K562 (cell line): ENCODE measurements around the gene CHRM4. TPM values are rescaled to one million over a fixed set of nuclear protein-coding genes. Genes with fewer than 3 reads are reported as not detected.

Experiments
- NFYB ChIP-seq: IDR thresholded peaks from 2 replicates; pipeline ENCODE4 v1.6.1; 2011; ENCODE audit warnings: mild to moderate bottlenecking, moderate library complexity; ENCODE audit not compliant: insufficient read length; ENCODE audit errors: extremely low read depth
- PATZ1 ChIP-seq: fragments of 250-450 bp; sonication (Bioruptor Pico); IDR thresholded peaks from 2 replicates; pipeline ENCODE4 v1.5.0; 2020; ENCODE audit warnings: mild to moderate bottlenecking, borderline replicate concordance
- TFAM ChIP-seq: fragments of 250-450 bp; sonication (Bioruptor Pico); conservative IDR thresholded peaks from 2 replicates; pipeline ENCODE4 v1.5.0; 2021; ENCODE audit warnings: mild to moderate bottlenecking, moderate library complexity
- ZNF3 ChIP-seq: fragments of 250-450 bp; sonication (Bioruptor Pico); IDR thresholded peaks from 2 replicates; pipeline ENCODE4 v1.5.0; 2021; ENCODE audit warnings: mild to moderate bottlenecking, moderate library complexity
- ZNF76 ChIP-seq: fragments of 250-450 bp; sonication (Bioruptor Pico); IDR thresholded peaks from 2 replicates; pipeline ENCODE4 v1.4.0; 2020; ENCODE audit warnings: mild to moderate bottlenecking, moderate library complexity, borderline replicate concordance
- polyA plus RNA-seq, 8 experiments: library from polyadenylated mRNA; depleted of rRNA in 4 of 8; stranded (reverse) in 5 of 8; unstranded in 3 of 8; fragments of >200 nt; fragmentation: Nextera tagmentation in 2 of 8; fragmentation: Illumina TruSeq in 1 of 8; extraction: Ambion mirVana in 2 of 8; extraction: Trizol in 1 of 8; gene quantifications; 2 replicates each; pipeline versions ENCODE4 v1.2.1 to v1.2.3, GENCODE V29; 2011 to 2014; ENCODE audit warnings: inconsistent platforms in 1 of 8, missing spikeins in 1 of 8
- total RNA-seq, 7 experiments: library from RNA; depleted of rRNA in 6 of 7; stranded (reverse); fragments of >200 nt in 6 of 7; fragmentation: Illumina TruSeq in 2 of 7; extraction: Trizol in 2 of 7; gene quantifications; 2 replicates each; pipeline versions ENCODE4 v1.2.1 to v1.2.3, GENCODE V29; 2011 to 2021; ENCODE audit warnings: low replicate concordance in 1 of 7
- TF ChIP-seq, protein P1 (sequence below), 2 experiments: fragments of 450-650 bp in 1 of 2; sonication (generic) in 1 of 2; formaldehyde crosslinking in 1 of 2; IDR thresholded peaks; 2 replicates each; pipeline versions ENCODE4 v1.7.1 to v1.9.0; 2016 to 2022; ENCODE audit warnings: inconsistent platforms in 1 of 2, mild to moderate bottlenecking in 1 of 2, missing genetic modification reagents in 1 of 2
- TF ChIP-seq, protein P2 (sequence below), 2 experiments: IDR thresholded peaks; 2 replicates each; pipeline ENCODE4 v1.6.1; 2011; ENCODE audit warnings: borderline replicate concordance in 1 of 2, control low read depth in 1 of 2, low read depth in 1 of 2, low read length in 1 of 2, mild to moderate bottlenecking in 1 of 2, mixed read lengths in 1 of 2, moderate library complexity in 1 of 2; ENCODE audit not compliant: insufficient read depth in 1 of 2, insufficient read length in 1 of 2, poor library complexity in 1 of 2, severe bottlenecking in 1 of 2; ENCODE audit errors: extremely low read depth in 1 of 2
- TF ChIP-seq, protein P3 (sequence below): sonication (generic); formaldehyde crosslinking; IDR thresholded peaks from 2 replicates; pipeline ENCODE4 v1.8.1; 2023; ENCODE audit warnings: mild to moderate bottlenecking, missing genetic modification reagents

Gene CHRM4
- total and polyA plus RNA-seq, 9 of the 15 experiments (the other 6 are each of a cell fraction or from before 2014, with no cell fraction given): 0.22 to 1.3 (median 0.40) TPM; not detected in 2

DNA sequence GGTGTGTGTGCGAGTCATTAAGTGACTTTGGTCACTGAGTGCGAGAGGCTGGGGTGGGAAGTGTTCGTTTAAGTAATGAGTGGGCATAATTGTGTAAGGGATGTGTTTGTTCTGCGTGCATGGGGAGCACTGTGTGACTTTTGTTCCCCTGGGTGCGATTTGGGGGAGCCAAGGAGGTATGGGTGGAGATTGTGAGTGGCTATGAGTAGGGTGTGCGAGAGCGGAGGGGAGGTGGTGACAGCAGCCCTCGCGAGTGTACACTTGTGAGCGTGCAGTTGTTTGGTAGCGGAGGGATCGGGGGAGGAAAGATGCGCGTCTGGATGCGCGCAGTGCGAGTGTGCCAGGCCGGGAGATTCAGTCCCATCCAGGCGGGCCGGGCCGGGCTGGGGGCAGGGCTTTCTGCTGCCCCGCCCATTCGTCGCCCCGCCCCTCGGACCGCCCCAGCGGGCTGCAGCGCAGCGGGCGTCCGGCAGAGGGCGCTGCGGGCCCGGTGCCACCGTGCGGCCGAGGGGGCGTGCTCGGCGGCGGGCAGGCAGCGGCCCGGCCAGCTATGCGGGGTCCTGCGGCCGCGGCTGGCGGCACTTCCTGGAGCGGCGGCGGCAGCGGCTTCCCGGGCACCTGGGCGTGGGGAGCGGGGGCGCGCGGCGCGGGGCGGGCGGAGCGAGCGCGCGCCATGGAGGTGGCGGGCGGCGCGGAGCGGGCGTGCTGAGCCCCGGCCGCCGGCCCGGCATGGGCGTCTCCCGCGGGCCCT, 44.5 kb downstream of the CHRM4 start, which contains the start of gene DGKZ (continued):
- TF ChIP-seq PATZ1 (no peak), ZNF3 (no peak), TFAM (CRISPR knock-in tag) (no peak), NFYB (no peak), ZNF76 (no peak)
- TF ChIP-seq, protein P1, sequence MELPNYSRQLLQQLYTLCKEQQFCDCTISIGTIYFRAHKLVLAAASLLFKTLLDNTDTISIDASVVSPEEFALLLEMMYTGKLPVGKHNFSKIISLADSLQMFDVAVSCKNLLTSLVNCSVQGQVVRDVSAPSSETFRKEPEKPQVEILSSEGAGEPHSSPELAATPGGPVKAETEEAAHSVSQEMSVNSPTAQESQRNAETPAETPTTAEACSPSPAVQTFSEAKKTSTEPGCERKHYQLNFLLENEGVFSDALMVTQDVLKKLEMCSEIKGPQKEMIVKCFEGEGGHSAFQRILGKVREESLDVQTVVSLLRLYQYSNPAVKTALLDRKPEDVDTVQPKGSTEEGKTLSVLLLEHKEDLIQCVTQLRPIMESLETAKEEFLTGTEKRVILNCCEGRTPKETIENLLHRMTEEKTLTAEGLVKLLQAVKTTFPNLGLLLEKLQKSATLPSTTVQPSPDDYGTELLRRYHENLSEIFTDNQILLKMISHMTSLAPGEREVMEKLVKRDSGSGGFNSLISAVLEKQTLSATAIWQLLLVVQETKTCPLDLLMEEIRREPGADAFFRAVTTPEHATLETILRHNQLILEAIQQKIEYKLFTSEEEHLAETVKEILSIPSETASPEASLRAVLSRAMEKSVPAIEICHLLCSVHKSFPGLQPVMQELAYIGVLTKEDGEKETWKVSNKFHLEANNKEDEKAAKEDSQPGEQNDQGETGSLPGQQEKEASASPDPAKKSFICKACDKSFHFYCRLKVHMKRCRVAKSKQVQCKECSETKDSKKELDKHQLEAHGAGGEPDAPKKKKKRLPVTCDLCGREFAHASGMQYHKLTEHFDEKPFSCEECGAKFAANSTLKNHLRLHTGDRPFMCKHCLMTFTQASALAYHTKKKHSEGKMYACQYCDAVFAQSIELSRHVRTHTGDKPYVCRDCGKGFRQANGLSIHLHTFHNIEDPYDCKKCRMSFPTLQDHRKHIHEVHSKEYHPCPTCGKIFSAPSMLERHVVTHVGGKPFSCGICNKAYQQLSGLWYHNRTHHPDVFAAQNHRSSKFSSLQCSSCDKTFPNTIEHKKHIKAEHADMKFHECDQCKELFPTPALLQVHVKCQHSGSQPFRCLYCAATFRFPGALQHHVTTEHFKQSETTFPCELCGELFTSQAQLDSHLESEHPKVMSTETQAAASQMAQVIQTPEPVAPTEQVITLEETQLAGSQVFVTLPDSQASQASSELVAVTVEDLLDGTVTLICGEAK (IDR thresholded peaks at IDR 0.05): peak; percentile 39; the same call in 1 of the 2 replicates
- TF ChIP-seq, protein P1 (CRISPR knock-in tag; IDR thresholded peaks at IDR 0.05): no peak
- TF ChIP-seq, protein P2, sequence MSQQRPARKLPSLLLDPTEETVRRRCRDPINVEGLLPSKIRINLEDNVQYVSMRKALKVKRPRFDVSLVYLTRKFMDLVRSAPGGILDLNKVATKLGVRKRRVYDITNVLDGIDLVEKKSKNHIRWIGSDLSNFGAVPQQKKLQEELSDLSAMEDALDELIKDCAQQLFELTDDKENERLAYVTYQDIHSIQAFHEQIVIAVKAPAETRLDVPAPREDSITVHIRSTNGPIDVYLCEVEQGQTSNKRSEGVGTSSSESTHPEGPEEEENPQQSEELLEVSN (IDR thresholded peaks at IDR 0.05; ENCODE audit: borderline replicate concordance in 1 of 2, extremely low read depth in 1 of 2, insufficient read depth in 1 of 2, insufficient read length in 1 of 2, low read depth in 1 of 2, low read length in 1 of 2, poor library complexity in 1 of 2, severe bottlenecking in 1 of 2): peak; percentile 42 to 71
- TF ChIP-seq, protein P3, sequence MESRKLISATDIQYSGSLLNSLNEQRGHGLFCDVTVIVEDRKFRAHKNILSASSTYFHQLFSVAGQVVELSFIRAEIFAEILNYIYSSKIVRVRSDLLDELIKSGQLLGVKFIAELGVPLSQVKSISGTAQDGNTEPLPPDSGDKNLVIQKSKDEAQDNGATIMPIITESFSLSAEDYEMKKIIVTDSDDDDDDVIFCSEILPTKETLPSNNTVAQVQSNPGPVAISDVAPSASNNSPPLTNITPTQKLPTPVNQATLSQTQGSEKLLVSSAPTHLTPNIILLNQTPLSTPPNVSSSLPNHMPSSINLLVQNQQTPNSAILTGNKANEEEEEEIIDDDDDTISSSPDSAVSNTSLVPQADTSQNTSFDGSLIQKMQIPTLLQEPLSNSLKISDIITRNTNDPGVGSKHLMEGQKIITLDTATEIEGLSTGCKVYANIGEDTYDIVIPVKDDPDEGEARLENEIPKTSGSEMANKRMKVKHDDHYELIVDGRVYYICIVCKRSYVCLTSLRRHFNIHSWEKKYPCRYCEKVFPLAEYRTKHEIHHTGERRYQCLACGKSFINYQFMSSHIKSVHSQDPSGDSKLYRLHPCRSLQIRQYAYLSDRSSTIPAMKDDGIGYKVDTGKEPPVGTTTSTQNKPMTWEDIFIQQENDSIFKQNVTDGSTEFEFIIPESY (CRISPR knock-in tag): no peak
